Coronary artery (tissue), 2 donors: ENCODE measurements around the gene LRRK1.
"Not testable (repeated sequence)": the region's sequence is repeated elsewhere in the genome, so short reads cannot be mapped to it uniquely, and the experiment has no call there.

Source experiments
- DNase-seq: peaks from one replicate; pipeline ENCODE4 v3.0.0-alpha.2; 2017; ENCODE audit warnings: low spot score
- H3K27ac ChIP-seq, 2 donors: fragments of 200-600 bp; sonication (generic); one replicate each; pipeline ENCODE4 v1.5.1; 2016 to 2019
- H3K4me3 ChIP-seq: fragments of 200-600 bp; sonication (generic); 2 replicates; pipeline ENCODE4 v1.5.1; 2016; ENCODE audit warnings: mild to moderate bottlenecking, moderate library complexity
- TF ChIP-seq, protein P1 (sequence below): fragments of 200-600 bp; sonication (generic); IDR thresholded peaks from one replicate; pipeline ENCODE4 v1.5.1; 2019; ENCODE audit warnings: antibody characterized with exemption

Gene LRRK1

DNA sequence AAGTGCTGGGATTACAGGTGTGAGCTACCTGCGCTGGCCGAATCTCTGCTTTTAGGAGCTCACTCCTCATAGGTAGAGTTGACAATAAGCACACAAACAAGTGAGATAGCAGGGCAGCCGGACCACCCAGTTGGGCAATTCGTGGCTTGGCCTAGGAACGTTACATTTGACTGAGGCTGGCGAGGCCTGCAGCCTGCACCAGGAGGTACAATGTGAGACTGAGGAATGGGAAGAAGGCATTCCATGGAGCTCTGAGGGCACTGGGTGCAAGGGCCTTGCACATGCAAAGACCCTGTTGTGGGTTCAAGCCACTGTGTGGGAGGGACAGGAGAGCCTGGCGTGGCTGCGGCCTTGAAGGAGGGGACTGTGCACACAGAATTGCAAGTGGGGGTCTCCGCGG is 152.5 kb downstream of the LRRK1 start:
- TF ChIP-seq, protein P1, sequence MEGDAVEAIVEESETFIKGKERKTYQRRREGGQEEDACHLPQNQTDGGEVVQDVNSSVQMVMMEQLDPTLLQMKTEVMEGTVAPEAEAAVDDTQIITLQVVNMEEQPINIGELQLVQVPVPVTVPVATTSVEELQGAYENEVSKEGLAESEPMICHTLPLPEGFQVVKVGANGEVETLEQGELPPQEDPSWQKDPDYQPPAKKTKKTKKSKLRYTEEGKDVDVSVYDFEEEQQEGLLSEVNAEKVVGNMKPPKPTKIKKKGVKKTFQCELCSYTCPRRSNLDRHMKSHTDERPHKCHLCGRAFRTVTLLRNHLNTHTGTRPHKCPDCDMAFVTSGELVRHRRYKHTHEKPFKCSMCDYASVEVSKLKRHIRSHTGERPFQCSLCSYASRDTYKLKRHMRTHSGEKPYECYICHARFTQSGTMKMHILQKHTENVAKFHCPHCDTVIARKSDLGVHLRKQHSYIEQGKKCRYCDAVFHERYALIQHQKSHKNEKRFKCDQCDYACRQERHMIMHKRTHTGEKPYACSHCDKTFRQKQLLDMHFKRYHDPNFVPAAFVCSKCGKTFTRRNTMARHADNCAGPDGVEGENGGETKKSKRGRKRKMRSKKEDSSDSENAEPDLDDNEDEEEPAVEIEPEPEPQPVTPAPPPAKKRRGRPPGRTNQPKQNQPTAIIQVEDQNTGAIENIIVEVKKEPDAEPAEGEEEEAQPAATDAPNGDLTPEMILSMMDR: no peak
- Histone ChIP-seq H3K4me3 (no peak overlapping the region), H3K27ac (peak overlapping the region in 1 of 2 donors; percentile 75)
- no peak for DNase-seq

DNA sequence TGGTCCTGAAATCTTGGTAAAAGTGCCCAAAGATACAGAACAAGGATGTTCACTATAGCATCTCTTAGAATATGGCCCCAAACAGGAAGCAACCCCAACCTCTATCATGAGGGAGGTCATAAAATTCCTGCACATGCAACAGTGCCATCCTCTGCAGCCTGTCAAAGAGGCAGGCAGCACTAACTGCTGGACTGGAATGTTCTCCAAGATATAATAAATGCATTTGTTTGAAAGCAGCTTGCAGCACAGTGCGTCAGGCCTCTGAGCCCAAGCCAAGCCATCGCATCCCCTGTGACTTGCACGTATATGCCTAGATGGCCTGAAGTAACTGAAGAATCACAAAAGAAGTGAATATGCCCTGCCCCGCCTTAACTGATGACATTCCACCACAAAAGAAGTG is 153.1 kb downstream of the LRRK1 start:
- not testable (repeated sequence) for H3K4me3 ChIP-seq, H3K27ac ChIP-seq, DNase-seq

DNA sequence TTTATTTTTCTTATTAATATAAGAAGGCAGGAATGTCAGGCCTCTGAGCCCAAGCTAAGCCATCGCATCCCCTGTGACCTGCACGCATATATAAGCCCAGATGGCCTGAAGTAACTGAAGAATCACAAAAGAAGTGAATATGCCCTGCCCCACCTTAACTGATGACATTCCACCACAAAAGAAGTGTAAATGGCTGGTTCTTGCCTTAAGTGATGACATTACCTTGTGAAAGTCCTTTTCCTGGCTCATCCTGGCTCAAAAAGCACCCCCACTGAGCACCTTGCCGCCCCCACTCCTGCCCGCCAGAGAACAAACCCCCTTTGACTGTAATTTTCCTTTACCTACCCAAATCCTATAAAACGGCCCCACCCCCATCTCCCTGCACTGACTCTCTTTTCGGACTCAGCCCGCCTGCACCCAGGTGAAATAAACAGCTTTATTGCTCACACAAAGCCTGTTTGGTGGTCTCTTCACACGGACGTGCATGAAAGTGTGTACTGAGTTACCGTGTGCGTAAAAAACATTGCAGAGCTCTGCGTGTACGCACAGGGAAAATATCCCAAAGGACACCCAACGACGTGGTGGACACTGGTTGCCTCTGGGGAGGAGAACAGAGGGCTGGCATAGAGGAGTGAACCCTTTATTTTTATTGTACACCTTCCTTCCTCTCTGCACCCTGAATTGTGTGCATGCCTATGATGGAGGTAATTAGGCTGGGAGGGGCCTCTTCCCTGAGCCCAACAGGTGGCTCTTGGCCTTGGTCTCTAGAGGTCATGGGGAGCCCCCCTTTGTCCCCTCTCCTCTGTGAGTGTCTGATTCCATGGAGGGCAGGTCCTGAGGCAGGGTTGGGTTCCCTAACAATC is 158.9 kb downstream of the LRRK1 start:
- not testable (repeated sequence) for H3K27ac ChIP-seq, DNase-seq, H3K4me3 ChIP-seq

GRCh38 chr15:101078669-101079323 is 159.6 kb downstream of the LRRK1 start:
- Histone ChIP-seq H3K27ac (no peak overlapping the region), H3K4me3 (no peak overlapping the region)
- TF ChIP-seq, protein P1: no peak
- no peak for DNase-seq

- no peak for DNase-seq
- H3K27ac ChIP-seq: no peak overlapping the region
- H3K4me3 ChIP-seq: no peak overlapping the region
- TF ChIP-seq, protein P1: no peak
These were observed 162.7 kb downstream of the LRRK1 start for GRCh38 chr15:101081900-101082299.

GRCh38 chr15:101083336-101084045 is 164.3 kb downstream of the LRRK1 start:
- TF ChIP-seq, protein P1: no peak
- no peak for DNase-seq
- H3K27ac ChIP-seq: no peak overlapping the region
- H3K4me3 ChIP-seq: no peak overlapping the region

- H3K4me3 ChIP-seq: no peak overlapping the region
- no peak overlapping the region for H3K27ac ChIP-seq
- DNase-seq: no peak
- TF ChIP-seq, protein P1: no peak
These were observed 165.6 kb downstream of the LRRK1 start for GRCh38 chr15:101084801-101085200.
